GM23338 (cell line): ENCODE measurements around the gene RHOB. TPM values are rescaled to one million over a fixed set of nuclear protein-coding genes. Genes with fewer than 3 reads are reported as not detected.

Experiments
- CREB1 ChIP-seq: fragments of 250-450 bp; sonication (Bioruptor Pico); IDR thresholded peaks from 2 replicates; pipeline ENCODE4 v1.5.0; 2020; ENCODE audit warnings: low read depth, mild to moderate bottlenecking, moderate library complexity
- EZH2 ChIP-seq: fragments of 200-600 bp; sonication (generic); IDR thresholded peaks from one replicate; pipeline ENCODE4 v1.8.0; 2017; ENCODE audit warnings: antibody characterized with exemption, mild to moderate bottlenecking, low read depth; ENCODE audit not compliant: unreplicated experiment
- EZH2phosphoT487 ChIP-seq: fragments of 200-600 bp; sonication (generic); IDR thresholded peaks from one replicate; pipeline ENCODE4 v1.8.1; 2018; ENCODE audit warnings: antibody characterized with exemption; ENCODE audit not compliant: unreplicated experiment
- JUNB ChIP-seq: IDR thresholded peaks from one replicate; pipeline ENCODE4 v1.6.1; 2016; ENCODE audit warnings: antibody characterized with exemption; ENCODE audit not compliant: unreplicated experiment
- NANOG ChIP-seq: IDR thresholded peaks from 2 replicates; pipeline ENCODE4 v1.6.1; 2016; ENCODE audit warnings: antibody characterized with exemption, borderline replicate concordance
- POLR2AphosphoS5 ChIP-seq: IDR thresholded peaks from 2 replicates; pipeline ENCODE4 v1.6.1; 2016; ENCODE audit warnings: antibody characterized with exemption, low read depth
- STAT1 ChIP-seq: IDR thresholded peaks from one replicate; pipeline ENCODE4 v1.6.1; 2016; ENCODE audit warnings: antibody characterized with exemption; ENCODE audit not compliant: unreplicated experiment
- ZNF114 ChIP-seq: fragments of 250-450 bp; sonication (Bioruptor Pico); IDR thresholded peaks from 2 replicates; pipeline ENCODE4 v1.5.0; 2020; ENCODE audit warnings: mild to moderate bottlenecking, moderate library complexity
- ZNF331 ChIP-seq: fragments of 250-450 bp; sonication (Bioruptor Pico); IDR thresholded peaks from 2 replicates; pipeline ENCODE4 v1.5.0; 2020; ENCODE audit warnings: low read depth, mild to moderate bottlenecking, moderate library complexity
- ZNF462 ChIP-seq: fragments of 250-450 bp; sonication (Bioruptor Pico); IDR thresholded peaks from 2 replicates; pipeline ENCODE4 v1.5.0; 2020; ENCODE audit warnings: mild to moderate bottlenecking, moderate library complexity
- polyA plus RNA-seq: library from polyadenylated mRNA; unstranded; fragments of >200 nt; fragmentation: Nextera tagmentation; extraction: Ambion mirVana; gene quantifications from 2 replicates; pipeline ENCODE4 v1.2.1, GENCODE V29; 2016
- total RNA-seq: library from RNA; depleted of rRNA; stranded (reverse); fragments of >200 nt; shearing (Covaris generic); gene quantifications from 2 replicates; pipeline ENCODE4 v1.2.3, GENCODE V29; 2014
- TF ChIP-seq, protein P1 (sequence below), 2 experiments: fragments of 200-600 bp in 1 of 2; sonication (generic) in 1 of 2; conservative IDR thresholded peaks; 2 replicates each; pipeline versions ENCODE4 v1.5.1 to v1.6.1; 2016 to 2017; ENCODE audit warnings: antibody characterized with exemption in 2 of 2, low read depth in 2 of 2, mild to moderate bottlenecking in 2 of 2, moderate library complexity in 1 of 2
- TF ChIP-seq, protein P2 (sequence below): IDR thresholded peaks from 2 replicates; pipeline ENCODE4 v1.6.1; 2016; ENCODE audit warnings: antibody characterized with exemption

Gene RHOB
- total and polyA plus RNA-seq, 2 experiments from 2014 or later, result 6.6 to 26.9 TPM

DNA sequence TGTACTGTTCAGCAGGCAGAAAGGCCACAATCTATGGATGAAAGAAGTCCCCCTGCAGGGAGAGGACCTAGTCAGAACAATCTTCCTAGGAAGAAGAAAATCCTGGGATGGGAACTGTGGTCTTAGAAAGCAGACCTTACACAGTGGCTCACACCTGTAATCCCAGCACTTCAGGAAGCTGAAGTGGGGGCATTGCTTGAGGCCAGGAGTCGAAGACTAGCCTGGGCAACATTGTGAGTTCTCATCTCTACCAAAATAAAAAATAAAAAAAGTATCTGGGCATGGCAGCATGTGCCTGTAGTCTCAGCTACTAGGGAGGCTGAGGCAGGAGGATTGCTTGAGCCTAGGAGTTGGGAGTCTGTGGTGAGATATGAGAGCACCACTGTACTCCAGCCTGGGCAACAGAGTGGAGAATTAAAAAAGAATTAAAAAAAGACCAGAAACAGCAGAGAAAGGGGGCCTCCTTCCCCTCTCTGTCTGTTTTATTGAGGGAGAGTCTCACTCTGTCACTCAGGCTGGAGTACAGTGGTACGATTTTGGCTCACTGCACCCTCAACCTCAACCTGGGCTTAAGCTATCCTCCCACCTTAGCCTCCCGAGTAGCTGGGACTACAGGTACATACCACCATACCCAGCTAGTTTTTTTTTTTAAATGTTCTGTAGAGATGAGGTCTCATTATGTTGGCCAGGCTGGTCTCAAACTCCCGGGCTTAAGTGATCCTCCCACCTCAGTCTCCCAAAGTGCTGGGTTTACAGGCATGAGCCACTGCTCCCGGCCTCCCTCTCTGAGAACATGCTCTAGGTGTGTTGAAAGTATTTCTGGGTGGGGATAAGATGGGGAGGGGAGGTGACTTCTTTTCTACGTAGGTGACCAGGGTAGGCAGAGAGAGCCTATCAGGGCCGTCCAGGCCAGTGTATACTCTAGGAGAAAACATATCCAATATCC, 7.4 kb downstream of the RHOB start (continued):
- TF ChIP-seq ZNF462 (CRISPR knock-in tag) (no peak), STAT1 (no peak), CREB1 (CRISPR knock-in tag) (no peak), EZH2phosphoT487 (no peak), EZH2 (no peak), ZNF331 (CRISPR knock-in tag) (no peak), POLR2AphosphoS5 (no peak), JUNB (no peak), NANOG (no peak), ZNF114 (CRISPR knock-in tag) (no peak)
- TF ChIP-seq, protein P1, sequence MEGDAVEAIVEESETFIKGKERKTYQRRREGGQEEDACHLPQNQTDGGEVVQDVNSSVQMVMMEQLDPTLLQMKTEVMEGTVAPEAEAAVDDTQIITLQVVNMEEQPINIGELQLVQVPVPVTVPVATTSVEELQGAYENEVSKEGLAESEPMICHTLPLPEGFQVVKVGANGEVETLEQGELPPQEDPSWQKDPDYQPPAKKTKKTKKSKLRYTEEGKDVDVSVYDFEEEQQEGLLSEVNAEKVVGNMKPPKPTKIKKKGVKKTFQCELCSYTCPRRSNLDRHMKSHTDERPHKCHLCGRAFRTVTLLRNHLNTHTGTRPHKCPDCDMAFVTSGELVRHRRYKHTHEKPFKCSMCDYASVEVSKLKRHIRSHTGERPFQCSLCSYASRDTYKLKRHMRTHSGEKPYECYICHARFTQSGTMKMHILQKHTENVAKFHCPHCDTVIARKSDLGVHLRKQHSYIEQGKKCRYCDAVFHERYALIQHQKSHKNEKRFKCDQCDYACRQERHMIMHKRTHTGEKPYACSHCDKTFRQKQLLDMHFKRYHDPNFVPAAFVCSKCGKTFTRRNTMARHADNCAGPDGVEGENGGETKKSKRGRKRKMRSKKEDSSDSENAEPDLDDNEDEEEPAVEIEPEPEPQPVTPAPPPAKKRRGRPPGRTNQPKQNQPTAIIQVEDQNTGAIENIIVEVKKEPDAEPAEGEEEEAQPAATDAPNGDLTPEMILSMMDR (conservative IDR thresholded peaks at IDR 0.05; ENCODE audit: low read depth in 2 of 2), result no peak
- TF ChIP-seq, protein P2, sequence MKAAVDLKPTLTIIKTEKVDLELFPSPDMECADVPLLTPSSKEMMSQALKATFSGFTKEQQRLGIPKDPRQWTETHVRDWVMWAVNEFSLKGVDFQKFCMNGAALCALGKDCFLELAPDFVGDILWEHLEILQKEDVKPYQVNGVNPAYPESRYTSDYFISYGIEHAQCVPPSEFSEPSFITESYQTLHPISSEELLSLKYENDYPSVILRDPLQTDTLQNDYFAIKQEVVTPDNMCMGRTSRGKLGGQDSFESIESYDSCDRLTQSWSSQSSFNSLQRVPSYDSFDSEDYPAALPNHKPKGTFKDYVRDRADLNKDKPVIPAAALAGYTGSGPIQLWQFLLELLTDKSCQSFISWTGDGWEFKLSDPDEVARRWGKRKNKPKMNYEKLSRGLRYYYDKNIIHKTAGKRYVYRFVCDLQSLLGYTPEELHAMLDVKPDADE, result no peak
